ENCODE data around the gene ZNF22.
A peak's percentile ranks its signal among the peaks of the same experiment; 100 is the strongest.

Gene ZNF22

DNA sequence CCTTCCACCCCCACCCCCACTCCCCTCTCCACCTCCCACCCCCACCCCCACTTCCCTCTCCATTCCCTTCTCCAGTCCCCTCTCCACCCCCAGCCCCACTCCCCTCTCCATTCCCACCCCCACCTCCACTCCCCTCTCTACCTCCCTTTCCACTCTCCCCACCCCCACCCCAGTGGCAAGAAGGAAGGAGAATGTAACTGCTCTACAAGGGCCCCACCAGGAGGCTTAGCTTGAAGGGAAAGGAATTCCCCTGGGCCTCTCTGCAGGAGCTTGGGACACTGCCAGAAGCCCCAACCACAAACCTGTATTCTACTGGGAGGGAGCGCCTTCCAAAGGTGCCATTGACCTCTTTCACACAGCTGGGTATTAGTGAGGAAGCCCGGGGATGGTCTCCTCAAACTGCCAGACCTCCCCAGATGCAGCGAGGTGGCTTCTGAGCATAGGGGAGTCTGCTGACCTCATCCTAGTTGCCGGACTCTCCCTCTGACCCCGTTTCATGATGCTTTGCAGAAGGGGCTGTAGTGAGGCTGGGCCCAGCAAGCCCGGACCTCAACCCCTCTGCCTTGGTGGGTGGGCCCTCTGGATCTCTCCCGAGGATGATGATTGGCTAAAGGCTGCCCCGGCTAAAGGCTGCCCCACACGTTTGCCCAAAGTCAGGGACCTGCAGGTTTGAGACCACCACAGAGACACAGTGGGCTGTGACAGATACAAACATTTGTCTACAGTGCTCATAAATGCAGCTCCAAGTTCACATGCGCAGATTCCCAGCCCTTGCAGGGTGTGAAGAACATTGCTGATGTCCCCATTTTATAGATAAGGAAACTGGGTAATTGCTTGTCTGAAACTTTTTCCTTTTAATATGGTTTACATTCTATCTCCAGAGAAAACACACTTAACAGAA is 25.0 kb upstream of the ZNF22 start:
- DNase-seq, result no peak

- DNase-seq, result no peak
These were observed 24.1 kb upstream of the ZNF22 start for GRCh38 chr10:44976352-44977198.

DNA sequence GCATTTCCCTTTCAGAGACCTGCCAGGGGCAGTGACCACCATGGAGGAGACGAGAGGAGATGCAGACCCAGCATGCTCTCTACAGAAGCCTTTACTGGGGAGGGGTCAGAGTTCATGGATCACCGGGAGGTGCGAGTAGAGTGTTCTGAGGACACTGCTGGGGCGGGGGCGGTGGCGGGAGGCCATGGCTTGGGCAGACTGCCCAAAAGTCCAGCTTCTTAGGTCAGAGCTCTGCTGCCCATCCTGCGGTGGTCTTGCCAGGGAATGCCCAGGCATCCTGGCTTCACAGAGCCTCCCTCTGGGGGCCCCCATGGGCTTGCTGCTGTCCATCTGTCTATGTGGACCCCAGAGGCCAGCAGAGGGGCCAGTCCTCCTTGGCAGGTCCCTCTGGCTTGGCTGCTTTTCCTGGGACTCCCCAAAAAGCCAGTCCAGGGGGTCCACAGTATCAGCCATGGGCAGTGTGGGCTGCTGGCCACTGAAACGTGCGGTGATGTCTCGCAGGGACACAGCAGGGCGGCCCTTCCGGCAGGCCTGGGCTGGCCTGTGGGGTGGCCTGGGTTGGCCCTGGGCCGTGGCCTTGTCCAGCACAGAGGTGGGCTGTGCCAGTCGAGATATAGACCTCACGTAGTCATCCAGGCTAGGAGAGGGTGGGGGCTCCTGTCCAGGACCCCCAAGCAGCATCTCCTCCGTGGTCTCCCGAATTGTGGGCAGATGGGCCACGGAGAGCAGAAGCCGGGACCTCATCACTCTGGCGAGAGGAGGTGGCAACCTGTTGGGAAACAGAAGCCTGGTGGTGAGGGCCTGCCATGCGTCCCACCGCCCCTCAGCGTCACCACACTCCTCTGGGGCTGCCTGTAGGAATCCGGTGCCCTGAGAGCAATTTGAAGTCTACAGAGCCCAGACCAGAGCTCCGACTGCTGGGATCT is 23.2 kb upstream of the ZNF22 start:
- no peak for DNase-seq

GRCh38 chr10:44978213-44978569 is 22.5 kb upstream of the ZNF22 start:
- DNase-seq, result no peak

GRCh38 chr10:44978570-44979280 is 22.0 kb upstream of the ZNF22 start, which contains the start of gene DEPP1:
TSS of gene DEPP1 (minus strand) at chr10:44978809. CDS start at chr10:44978030, 779 bp downstream.
- peak in 40 of 56 donors; percentile 26 to 84 (median 54) for DNase-seq

GRCh38 chr10:44979281-44980191 is 21.2 kb upstream of the ZNF22 start:
- no peak for DNase-seq

GRCh38 chr10:44980309-44981171 is 20.2 kb upstream of the ZNF22 start:
- DNase-seq, result no peak

DNA sequence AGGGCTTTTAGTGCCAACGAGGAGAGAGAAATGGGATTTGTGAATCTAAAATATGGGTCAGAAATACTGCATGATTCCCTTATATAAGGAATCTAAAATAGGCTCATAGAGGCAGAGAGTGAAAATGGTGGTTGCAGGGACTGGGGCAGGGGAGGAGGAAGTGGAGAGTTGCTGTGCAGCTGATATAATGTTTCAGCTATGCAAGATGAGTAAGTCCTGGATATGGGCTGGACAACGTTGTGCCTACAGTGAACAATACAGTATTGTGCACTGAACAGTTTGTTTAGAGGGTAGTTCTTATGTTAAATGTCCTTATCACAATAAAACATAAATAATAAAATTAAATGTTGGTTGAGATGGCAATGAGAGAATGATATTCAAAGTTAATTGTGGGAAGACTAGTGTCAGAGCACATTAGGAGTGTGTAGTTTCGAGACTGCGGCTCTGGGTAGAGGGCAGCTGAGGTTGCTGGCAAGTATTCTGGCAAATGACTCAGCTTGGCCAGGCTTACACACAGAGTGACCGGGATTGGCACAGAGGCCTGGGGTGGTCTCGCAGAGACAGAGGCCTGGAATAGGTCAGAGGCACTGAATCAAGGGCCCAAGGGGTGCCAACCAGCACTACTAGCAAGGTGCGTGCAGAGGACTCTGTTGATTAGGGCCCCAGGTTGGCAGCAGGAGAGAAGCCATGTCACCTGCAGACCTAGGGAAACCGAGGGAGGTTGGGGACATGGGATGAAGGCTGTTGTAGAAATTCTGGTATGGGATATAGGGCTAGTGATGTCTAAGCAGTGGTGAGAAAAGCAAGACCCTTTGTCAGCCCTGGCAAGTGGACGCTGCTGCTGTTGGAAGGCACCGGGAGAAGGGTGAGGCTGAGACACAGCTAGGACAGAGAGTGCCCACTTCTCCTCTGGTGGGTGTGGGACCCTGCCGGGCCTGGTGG is 19.3 kb upstream of the ZNF22 start:
- DNase-seq, result peak in 11 of 56 donors; percentile 36 to 57 (median 41)

GRCh38 chr10:44982114-44982460 is 18.6 kb upstream of the ZNF22 start:
- no peak for DNase-seq

- no peak for DNase-seq
These were observed 18.2 kb upstream of the ZNF22 start for GRCh38 chr10:44982496-44982895.

DNA sequence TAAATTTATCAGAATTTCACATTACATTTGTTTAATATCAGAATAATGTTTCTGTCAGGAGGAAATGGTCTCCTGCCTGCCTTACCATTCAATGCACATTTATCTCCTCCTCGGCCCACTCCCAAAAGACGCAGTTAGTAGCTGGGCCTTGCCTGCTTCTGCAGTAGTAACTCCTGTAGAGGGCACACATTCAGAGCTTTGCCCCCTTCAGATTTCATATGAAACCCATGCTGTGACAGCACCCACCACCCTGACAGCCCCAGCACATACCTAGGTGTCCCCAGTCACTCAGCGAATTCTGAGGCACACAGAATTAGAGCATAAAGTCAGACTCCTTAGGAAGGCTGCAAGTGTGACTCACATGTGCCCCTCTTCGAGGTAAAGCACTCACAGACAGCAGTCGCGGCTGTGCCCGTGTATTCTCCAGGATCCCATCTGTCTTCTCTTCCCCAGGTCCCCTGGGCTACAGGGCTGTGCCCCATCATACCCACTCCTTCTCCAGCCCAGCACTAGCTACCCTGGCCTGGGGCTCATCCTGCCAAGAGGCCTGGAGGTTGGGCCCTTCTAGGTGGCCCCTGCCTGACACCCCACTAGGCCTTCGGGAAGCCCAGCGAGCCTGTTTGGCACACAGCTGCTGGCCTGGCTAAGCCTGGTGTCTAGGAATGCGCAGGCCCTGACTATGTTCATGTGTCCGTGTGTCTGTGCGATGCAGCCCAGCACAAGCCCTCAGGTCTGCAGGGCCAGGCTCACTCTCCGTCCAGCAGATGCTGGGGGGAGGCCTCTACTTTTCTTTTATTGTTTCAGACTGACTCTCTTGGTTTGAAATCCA is 17.4 kb upstream of the ZNF22 start:
- no peak for DNase-seq

GRCh38 chr10:44983895-44984278 is 16.8 kb upstream of the ZNF22 start:
- DNase-seq, result no peak

GRCh38 chr10:44984671-44985101 is 16.0 kb upstream of the ZNF22 start:
- no peak for DNase-seq

DNA sequence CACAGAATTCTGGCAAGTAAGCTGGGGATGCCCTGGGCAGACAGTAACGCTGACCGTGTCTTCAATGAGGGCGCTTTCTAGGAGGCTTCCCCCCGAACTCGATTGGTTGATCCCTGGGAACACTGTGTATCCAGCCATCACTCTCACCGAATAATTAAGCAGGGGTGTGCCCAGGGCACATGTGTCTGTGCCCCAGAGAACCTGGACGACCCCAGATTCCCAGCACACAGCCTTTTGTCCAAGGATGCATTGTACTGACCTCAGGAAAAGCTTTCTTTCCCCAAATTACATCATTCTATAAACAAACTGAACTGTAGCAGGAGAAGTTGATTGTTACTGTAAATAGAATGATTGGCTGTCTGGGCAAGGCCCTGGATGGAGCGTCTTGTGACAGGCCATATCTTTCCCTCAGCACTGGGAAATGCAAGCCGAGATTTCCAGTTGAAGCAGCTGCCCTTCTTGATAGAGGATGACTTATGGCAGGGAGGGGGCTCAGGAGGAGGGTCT is 15.5 kb upstream of the ZNF22 start:
- no peak for DNase-seq

DNA sequence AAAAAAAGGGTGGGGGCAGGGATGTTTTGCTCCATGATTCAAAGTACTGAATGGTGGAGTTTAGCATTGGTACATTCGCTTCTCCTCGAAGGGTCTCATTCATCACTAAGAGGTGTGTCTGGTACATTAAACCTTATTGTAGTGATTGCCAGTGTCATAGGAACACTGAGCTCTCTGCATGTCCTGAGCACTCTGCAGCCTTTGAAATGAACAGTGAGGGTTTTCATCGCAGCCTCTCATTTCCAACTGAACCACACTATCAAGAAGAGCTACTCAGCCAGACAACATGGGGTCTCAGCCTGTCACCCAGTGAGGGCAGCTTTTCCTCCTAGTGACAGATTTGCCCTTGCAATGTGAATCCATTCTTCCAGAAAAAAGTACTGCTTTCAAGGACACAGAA is 14.5 kb upstream of the ZNF22 start:
- DNase-seq, result no peak

DNA sequence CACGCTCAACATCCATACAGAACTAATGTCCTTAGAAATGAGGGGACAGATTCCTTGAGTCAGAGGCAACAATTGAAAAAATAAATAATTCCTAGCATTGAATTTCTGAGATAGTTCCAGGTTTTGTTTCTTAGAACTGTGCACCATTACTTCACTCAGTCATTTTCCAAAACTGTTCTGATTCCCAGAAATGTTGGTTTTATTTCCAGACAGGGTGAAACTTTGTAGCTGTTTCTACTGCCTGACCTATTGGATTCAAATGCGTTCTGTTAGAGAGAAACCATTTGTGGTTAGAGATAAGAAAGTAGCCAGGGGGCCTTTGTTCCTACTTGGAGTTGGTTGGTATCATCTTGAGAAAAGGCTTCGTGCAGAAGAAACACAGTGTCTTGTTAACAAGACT is 14.1 kb upstream of the ZNF22 start:
- no peak for DNase-seq

All from amygdala (tissue), 56 donors.